NCI-H1930 (cell line): ENCODE data around the gene POLK.
"Not testable (repeated sequence)": the region's sequence is repeated elsewhere in the genome, so short reads cannot be mapped to it uniquely, and the experiment has no call there.

Source experiments
- DNase-seq, 2 experiments: peaks; one replicate each; lab custom pipeline; 2025; lab: John Stamatoyannopoulos, UW

POLK gene

DNA sequence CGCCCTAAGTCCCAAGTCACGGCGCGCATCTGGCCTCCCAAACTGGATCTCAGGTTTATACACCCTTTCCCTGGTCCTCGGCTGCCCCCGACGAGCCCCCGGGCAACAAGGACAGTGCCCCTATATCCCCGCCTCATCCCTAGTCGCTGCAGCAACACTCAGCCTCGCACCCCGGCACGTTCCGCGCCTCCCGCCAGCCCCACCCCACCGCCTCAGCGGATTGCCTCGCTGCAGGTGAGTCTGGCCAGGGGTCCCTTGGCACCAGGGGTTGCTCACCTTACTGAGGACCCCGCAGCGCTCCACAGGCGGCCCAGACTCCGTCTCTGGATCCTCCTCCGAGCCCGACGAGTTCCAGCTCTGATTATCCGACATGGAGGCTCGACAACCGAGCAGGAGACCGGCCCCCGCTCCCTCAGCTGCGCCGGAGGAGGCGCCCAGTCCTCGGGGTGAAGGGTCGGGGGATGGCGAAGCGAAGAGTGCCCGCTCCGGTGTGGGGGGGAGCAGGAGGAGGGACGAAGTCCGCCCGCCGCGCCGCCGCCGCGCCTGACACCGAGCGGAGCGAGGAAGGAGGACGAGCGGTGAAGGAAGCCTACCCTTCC lies 756 bp upstream of the POLK start:
- DNase-seq, result no peak

DNA sequence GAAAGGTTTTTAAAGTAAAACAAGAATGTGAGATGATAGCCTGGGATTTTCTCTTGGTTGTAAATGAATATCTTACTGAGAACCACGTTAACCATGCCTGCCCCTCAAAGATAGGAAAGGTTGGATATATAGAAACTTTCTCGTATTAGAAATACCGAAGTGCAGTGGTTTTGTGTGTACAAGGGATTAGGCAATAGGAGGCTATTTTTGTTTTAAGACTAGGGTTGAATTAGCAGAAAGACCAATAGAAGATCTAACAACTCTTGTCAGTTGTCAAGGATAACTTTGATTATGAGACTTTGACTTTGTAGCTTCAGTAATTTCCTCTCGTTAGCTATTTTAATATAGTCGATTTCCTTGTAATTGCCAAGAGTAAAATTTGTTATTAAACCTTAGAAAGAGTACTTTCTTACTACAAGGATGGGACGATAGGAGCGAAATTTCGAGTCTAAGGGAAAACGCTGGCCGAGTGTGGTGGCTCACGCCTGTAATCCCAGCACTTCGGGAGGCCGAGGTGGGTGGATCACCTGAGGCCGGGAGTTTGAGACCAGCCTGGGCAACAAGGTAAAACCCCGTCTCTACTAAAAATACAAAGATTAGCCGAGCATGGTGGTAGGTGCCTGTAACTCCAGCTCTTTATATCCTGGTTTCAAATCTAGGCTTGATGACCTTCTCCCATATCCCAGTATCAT lies 838 bp downstream of the POLK start:
- no peak for DNase-seq

DNA sequence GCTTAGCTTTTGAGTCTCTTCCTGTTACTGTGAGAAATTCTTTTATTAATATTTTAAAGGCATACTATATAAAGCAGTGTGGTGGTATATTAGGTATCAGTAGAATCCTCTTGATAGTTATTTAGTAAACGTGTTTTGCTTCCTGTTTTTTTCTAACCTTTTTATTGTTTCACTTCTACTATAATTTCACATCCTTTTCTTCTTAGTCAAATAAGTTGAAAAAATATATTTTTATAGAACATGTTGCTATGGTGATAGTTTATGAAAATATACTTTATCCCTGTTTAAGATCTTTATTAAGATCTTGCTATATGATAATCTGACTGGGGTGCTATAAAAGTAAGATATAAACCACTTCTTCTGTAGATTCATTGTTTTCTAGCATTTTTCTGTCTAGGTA lies 2.1 kb downstream of the POLK start:
- DNase-seq, result no peak

DNA sequence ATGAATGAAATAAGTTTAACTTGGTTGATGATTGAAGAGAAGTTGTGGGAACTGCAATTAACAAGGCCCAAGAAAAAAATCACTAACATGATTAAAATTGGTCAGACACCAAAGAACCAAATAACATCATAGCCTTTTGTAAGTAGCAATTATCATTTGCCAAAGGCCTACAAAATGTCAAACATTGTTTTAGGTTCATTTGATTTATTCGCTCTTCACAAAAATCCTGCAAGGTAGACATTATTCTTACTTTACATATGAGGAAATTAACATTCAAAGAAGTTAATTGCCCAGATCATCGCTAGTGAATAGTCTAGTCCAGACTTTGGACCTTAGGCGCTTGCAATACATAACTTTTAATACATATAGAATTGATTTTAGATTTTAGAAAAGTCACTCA lies 2.6 kb downstream of the POLK start:
- DNase-seq, result no peak

DNA sequence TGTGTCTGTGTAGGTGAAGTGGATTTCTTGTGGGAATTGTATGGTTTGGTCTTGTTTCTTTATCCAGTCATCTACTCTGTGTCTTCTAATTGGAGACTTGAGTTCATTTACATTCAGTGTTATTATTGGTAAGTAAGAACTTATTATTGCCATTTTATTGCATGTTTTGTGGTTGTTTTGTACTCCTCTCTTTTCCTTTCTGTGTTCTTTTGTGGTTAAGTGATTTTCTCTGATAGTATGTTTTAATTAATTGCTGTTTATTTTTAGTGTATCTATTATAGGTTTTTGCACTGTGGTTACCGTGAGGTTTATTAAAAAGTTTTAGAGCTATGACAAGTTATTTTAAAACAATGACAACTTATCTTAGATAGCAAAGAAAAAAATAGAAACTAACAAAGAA lies 8.1 kb downstream of the POLK start:
- no peak for DNase-seq

DNA sequence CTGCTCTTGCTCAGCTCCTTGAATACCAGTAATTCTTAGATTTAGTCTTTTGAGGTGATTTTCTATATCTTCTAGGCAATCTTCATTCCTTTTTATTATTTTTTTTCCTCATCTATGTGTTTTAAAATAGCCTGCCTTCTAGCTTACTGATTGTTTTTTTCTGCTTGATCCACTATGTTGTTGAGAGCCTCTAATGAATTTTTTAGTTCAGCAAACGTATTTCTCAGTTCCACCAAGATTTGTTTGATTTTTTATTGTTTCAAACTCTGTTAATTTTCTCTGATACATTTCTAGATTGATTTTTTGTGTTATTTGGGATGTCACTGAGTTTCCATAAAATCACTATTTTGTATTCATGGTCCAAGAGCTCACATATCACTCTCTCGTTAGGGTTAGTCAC lies 9.5 kb downstream of the POLK start:
- DNase-seq, result no peak

DNA sequence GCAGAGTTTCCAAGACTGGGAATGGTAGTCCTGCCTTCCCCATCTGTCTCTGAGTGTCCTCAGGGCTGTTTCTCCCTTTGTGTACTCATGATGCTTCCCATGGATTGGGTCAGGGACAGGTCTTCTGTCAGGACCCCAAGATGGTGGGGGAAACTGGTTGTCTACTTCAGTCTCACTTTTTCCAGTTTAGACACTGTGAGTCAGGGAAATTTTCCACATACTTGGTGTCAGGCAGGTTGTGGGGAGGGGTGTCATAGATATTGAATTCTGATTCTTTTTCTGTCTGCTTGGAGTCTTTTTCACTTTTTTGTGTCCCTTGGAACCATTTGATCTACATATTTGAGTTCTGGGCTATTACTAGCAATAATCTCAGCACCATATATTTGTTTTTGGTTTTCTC lies 10.3 kb downstream of the POLK start:
- DNase-seq, result no peak

DNA sequence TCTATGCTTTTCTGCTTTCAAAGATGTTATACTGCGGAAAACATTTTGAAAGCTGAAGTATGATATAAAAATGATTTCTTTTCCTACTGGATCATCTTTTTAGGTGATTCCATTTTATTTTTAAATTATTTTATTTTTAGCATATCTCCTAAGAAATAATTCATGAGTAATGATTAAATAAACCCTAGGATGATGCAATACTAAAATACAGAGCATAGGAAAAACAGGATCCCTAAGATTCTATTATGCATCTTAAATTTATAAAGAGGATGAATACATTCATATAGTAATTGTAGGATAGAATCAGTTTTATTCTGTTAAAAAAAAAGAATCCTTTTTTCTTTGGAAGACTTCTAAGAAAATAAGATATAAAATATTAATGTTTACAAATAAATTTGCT lies 10.9 kb downstream of the POLK start:
- DNase-seq, result no peak

DNA sequence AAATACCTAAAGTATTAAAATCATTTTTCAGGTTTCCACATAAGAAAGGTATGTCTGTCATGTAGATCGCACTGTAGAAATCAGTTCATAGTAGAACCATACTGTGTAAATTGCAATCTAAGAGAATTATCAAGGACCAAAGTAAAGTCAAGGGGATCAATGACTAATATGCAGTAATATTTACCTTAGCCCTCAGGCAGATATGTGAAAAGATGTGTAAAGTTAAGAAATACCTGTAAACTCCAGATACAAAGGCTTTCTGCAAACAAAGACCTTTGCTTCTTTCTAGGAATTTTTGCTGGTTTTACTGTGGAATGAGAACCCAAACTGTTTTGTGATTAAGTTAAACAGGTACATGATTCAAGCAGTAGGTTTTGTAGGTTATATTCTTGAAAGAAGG lies 11.6 kb downstream of the POLK start:
- no peak for DNase-seq

DNA sequence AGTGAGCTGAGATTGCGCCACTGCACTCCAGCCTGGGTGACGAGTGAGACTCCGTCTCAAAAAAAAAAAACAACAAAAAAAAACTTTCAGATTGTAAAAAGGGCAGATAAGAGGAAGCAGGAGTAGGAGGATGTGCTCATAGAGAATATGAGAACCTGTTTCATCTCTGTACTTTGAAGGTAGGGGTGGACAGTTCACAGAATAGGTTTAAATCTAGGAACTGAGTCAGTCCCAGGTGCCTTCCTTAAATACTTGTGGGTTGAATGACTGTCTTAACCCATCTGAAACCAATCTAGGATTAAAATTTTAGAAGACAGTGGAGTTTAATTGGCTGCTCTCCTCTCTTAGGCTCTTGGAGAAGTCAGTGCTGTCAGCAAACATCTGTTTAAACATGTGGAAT lies 12.4 kb downstream of the POLK start:
- DNase-seq, result no peak

DNA sequence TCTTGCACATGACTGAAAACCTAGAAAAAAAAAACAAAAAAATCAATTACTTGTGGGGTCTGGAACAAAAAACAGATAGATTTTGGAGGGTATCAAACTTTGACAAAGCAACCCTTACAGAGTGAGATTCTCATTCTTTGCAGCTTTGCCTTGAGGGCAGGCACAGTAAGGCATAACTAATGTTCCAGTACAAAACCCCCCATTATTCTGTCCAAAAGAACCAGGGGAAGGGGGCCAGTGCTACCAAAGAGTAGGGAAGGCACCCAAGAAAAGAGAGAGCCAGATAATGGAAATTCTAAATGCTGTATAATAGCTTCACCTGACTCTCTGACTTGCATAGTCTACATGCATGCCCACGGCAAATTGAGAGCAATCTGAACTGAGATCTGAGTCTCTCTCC lies 12.9 kb downstream of the POLK start:
- DNase-seq, result no peak

DNA sequence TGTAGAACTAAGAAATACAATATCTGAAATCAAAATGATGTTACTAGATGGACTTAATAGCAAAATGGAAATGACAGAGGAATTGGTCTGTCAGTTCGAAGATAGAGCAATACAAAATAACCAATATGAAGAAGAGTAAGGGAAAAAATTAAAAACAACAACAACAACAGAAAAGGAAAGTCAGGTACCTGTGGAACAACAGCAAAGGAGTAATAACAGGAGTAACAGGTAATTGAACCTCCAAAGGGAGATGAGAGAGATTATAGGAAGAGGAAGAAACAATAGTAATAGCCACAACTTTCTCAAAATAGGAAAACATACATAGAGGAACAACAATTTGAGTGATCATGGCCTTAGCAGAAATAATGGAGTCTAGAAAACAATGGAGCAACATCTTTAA lies 13.7 kb downstream of the POLK start:
- no peak for DNase-seq

DNA sequence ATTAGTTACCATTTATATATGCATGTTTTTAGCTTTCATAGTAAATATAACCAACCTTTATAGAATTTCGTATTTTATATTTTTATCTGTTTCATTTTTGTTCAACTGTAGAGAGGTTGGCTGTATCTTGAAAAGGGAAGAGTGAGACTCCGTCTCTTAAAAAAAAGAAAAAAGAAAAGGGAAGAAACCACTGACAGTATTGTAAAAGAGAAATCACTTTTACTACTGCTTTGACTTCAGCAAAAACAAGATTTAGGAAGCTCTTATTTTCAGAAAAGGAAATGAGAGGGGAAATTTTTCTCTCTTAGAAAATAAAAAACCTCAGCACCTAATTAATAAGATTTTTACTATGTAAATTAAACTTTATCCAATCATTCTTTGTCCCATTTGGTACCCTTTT lies 14.4 kb downstream of the POLK start:
- no peak for DNase-seq

DNA sequence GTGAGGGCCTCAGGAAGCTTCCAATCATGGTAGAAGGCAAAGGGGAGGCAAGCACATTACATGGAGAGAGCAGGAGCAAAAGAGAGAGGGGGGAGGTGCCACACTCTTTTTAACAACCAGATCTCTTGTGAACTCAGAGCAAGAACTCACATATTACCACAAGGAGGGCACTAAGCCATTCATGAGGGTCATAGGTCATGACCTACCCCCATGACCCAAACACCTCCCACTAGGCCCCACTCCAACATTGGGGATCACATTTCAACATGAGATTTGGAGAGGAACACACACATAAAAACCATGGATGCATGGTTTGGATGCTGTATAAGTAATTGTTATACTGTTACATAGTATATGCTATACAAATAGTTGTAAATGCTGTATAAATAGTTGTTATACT lies 17.5 kb downstream of the POLK start:
- no peak for DNase-seq

DNA sequence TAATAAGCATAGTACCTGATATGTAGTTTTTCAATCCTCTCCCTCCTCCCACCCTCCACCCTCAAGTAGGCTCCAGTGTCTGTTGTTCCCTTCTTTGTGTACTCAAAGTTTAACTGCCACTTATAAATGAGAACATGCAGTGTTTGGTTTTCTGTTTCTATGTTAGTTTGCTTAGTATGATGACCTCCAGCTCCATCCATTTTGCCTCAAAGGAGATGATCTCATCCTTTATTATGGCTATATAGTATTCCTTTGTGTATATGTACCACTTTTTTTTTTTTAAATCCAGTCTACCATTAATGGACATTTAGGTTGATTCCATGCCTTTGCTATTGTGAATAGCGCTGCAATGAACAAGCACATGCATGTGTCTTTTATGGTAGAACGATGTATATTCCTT lies 20.5 kb downstream of the POLK start:
- no peak for DNase-seq

DNA sequence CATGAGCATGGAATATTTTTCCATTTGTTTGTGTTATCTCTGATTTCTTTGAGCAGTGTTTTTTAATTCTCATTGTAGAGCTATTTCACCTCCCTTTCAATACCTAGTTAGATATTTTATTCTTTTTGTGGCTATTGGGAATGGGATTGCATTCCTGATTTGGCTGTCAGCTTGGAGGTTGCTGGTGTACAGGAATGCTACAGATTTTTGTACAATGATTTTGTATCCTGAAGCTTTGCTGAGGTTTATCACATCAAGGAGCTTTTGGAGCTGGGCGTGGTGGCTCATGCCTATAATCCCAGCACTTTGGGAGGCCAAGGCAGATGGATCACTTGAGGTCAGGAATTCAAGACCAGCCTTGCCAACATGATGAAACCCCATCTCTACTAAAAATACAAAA lies 22.0 kb downstream of the POLK start:
- DNase-seq, result not testable (repeated sequence)

DNA sequence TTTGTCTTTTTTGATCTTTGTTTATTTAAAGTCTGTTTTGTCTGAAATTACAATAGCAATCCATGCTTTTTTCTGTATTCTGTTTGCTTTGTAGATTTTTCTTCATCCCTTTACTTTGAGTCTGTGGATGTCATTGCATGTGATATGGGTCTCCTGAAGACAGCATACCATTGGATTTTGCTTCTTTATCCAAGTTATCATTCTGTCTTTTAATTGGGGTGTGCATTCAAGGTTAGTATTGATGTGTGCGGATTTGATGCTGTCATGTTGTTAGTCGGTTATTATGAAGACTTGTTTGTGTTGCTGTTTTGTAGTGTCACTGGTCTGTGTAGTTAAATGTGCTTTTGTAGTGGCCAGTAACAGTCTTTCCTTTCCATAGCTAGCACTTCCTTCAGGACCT lies 23.0 kb downstream of the POLK start:
- DNase-seq, result no peak

DNA sequence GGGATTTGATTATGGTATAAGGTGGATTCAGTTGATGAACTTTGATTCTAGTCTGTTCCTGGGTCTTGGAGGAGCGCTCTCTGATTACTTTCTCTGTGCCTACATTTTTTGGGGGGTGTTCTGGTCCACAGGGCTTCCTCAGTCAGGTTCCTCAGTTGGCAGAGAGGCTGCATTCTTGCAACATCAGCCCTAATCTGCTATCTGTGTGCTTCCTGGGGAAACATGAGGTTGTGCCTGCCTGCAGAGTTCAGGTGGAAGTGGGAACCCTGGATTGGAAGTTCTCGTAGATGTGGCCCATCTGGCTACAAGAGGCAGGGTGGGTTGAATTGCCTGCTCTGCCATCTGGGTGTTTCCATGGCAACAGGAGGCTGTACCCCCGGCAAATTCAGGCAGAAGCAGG lies 24.5 kb downstream of the POLK start:
- DNase-seq, result no peak

DNA sequence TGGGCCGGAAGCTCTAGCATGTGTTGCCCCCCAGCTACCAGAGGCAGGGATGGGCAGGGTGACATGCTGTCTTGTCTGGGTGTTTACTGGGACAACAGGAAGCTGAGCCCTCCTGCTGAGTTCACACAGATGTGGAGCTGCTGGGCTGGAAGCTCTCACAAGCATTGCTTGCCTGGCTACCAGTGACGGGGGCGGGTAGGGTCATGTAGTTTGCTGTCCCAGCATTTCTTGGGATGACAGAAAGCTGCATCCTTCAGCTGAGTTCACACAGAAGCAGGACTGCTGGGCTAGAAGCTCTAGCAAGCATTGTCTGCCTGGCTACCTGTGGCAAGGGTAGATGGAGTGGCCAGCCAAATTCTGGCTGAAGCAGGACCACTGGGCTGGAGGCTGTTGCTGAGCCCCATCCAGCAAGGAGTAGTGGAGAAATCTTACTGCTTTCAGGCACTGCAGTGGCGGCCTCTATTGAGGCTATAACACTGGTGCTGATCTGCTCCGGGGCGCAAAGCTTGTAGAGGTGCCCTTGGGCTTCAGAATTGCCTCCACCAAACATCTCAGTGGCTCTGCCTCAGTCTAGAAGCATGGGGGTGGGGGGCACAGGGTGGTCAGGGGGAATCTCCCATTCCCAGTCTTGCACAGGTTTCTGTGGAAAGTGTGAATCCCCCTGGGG lies 25.1 kb downstream of the POLK start:
- DNase-seq, result no peak

DNA sequence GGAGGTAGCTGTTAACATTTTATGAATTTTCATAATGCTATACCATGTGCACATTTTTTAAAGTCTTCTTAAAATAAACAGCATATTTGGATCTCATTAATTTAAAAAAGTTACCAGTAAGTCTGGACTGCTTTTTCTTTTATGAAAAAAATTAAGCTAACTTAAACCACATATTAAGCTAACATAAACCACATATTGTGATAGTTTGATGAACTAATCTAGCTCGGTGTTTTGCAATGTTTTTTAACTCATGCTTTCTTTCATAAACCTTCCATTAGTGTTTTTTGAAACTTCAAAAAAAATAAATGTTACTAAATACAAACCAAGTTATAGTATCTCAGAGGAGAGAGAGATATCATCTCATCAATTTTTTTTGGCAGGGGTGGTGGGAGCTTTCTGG lies 26.5 kb downstream of the POLK start:
- DNase-seq, result no peak

DNA sequence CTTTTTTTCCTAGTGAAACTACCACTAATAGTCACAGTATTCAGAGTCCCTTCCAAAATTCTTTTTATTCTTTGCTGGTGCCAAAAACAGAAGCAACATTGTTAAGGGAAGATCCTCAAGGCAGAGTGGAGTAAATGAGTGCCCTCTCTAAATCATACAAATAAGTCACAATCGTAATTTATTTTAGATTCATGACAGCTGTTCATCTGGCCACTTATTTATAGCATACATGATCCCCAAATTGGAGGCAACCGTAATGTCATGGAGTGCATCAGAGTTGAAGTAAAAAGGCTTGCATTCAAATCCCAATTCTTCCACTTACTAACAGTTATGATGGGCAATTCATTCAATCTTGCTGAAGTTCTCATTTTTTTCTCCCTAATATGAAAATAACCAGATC lies 33.4 kb downstream of the POLK start:
- no peak for DNase-seq

DNA sequence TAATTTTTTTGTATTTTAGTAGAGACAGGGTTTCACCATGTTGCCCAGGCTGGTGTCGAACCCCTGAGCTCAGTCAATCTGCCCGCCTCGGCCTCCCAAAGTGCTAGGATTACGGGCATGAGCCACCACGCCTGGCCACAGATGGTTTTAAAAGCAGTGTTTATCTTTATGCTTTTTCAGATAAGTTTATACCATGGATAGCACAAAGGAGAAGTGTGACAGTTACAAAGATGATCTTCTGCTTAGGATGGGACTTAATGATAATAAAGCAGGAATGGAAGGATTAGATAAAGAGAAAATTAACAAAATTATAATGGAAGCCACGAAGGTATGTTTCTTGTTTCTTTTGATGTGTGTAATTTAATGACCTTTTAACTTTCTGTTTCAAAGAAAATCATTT lies 35.1 kb downstream of the POLK start:
- DNase-seq, result no peak

DNA sequence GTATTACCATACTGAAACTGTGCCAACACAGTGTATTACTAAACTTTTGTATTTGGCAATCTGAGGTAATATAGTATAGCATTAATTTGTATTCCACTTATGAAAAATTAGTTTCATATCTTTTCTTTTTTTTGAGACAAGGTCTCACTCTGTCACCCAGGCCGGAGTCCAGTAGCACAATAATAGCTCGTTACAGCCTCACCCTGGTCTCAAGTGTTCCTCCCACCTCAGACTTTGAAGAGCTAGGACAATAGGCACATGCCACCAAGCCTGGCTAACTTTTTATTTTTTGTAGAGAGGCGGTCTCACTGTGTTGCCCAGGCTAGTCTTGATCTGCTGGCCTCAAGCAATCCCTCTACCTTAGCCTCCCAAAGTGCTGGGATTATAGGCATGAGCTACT lies 36.1 kb downstream of the POLK start:
- DNase-seq, result no peak

DNA sequence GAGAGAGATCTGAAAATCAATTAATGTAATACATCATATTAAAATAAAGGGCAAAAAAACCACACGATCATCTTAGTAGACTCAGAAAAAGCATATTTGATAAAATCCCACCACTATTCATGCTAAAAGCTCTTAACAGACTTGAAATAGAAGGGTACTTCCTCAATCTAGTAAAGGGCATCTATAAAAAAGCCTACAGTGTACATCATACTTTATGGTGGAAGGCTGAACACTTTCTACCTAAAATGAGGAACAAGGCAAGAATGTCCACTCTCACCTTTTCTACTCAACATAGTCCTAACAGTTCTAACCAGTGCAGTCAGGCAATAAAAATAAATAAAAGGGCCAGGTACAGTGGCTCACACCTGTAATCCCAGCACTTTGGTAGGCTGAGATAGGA lies 38.9 kb downstream of the POLK start:
- no peak for DNase-seq
